SK-N-SH (cell line): ENCODE measurements around the gene ARMC7. TPM values are rescaled to one million over a fixed set of nuclear protein-coding genes. Genes with fewer than 3 reads are reported as not detected.

Experiments used
- CTCF ChIA-PET: fragments of 300-600, 350-600 bp; formaldehyde crosslinking; extraction: SDS; loops from one replicate; lab custom pipeline; 2021; lab: Yijun Ruan, JAX
- POLR2A ChIA-PET: fragments of 350-600 bp; sonication (Branson Sonifier 250); formaldehyde crosslinking; extraction: SDS; loops from one replicate; lab custom pipeline; 2020; ENCODE audit warnings: antibody characterized with exemption, inconsistent platforms; lab: Yijun Ruan, JAX
- DNase-seq: peaks from one replicate; pipeline ENCODE4 v3.0.0; 2012
- H2AFZ ChIP-seq: fragments of 200-600 bp; sonication (generic); 2 replicates; pipeline ENCODE4 v1.8.1; 2016; ENCODE audit warnings: antibody characterized with exemption, mild to moderate bottlenecking, low read depth
- H3F3A ChIP-seq: fragments of 200-600 bp; sonication (generic); replicated peaks from 2 replicates; pipeline ENCODE3; 2016; ENCODE audit warnings: antibody characterized with exemption, mild to moderate bottlenecking; ENCODE audit not compliant: insufficient read depth
- H3K27ac ChIP-seq, 2 experiments: fragments of 200-500 bp in 1 of 2; fragments of 200-600 bp in 1 of 2; sonication (Bioruptor generic) in 1 of 2; sonication (generic), shearing (Covaris generic) in 1 of 2; 2 replicates each; pipeline versions ENCODE4 v1.5.1 to v1.6.1; 2014 to 2016; ENCODE audit warnings: low read depth in 2 of 2, inconsistent platforms in 1 of 2, low read length in 1 of 2, mild to moderate bottlenecking in 1 of 2, mixed read lengths in 1 of 2
- H3K27me3 ChIP-seq: fragments of 200-600 bp; sonication (generic), shearing (Covaris generic); 2 replicates; pipeline ENCODE4 v1.6.1; 2016; ENCODE audit warnings: mixed run types; ENCODE audit not compliant: insufficient read depth
- H3K36me3 ChIP-seq, 2 experiments: fragments of 200-500 bp in 1 of 2; fragments of 200-600 bp in 1 of 2; sonication (Bioruptor generic) in 1 of 2; sonication (generic) in 1 of 2; replicated peaks in 1 of 2; 2 replicates each; pipeline versions ENCODE3 to v1.5.1; 2014 to 2016; ENCODE audit warnings: low read length in 1 of 2, mild to moderate bottlenecking in 1 of 2; ENCODE audit not compliant: insufficient read depth in 2 of 2, control insufficient read depth in 1 of 2
- H3K4me1 ChIP-seq, 2 experiments: fragments of 200-500 bp in 1 of 2; fragments of 200-600 bp in 1 of 2; sonication (Bioruptor generic) in 1 of 2; sonication (generic), shearing (Covaris generic) in 1 of 2; 2 replicates each; pipeline versions ENCODE4 v1.5.1 to v1.6.1; 2014 to 2016; ENCODE audit warnings: low read depth in 1 of 2, low read length in 1 of 2, mixed run types in 1 of 2; ENCODE audit not compliant: insufficient read depth in 2 of 2, control insufficient read depth in 1 of 2
- H3K4me2 ChIP-seq: fragments of 200-600 bp; sonication (generic), shearing (Covaris generic); 2 replicates; pipeline ENCODE4 v1.6.1; 2017; ENCODE audit warnings: mixed run types
- H3K4me3 ChIP-seq, 2 experiments: fragments of 200-500 bp in 1 of 2; fragments of 200-600 bp in 1 of 2; sonication (Bioruptor generic) in 1 of 2; sonication (generic), shearing (Covaris generic) in 1 of 2; 2 replicates each; pipeline versions ENCODE4 v1.5.1 to v1.8.1; 2014 to 2016; ENCODE audit warnings: low read depth in 2 of 2, inconsistent platforms in 1 of 2, low read length in 1 of 2, mild to moderate bottlenecking in 1 of 2, mixed read lengths in 1 of 2, moderate library complexity in 1 of 2
- H3K79me2 ChIP-seq: fragments of 200-600 bp; sonication (generic); 2 replicates; pipeline ENCODE4 v1.8.1; 2017; ENCODE audit warnings: mild to moderate bottlenecking; ENCODE audit not compliant: insufficient read depth
- H3K9ac ChIP-seq: fragments of 200-600 bp; sonication (generic); 2 replicates; pipeline ENCODE4 v1.6.1; 2017; ENCODE audit warnings: mixed run types
- H3K9me2 ChIP-seq: fragments of 200-600 bp; sonication (generic); 2 replicates; pipeline ENCODE4 v1.6.1; 2017; ENCODE audit warnings: mixed run types
- H3K9me3 ChIP-seq: fragments of 200-600 bp; sonication (generic); 2 replicates; pipeline ENCODE4 v1.6.1; 2017; ENCODE audit warnings: mixed run types, mild to moderate bottlenecking, moderate library complexity
- H4K20me1 ChIP-seq: fragments of 200-600 bp; sonication (generic); 2 replicates; pipeline ENCODE4 v1.6.1; 2017; ENCODE audit warnings: mild to moderate bottlenecking, mixed run types; ENCODE audit not compliant: insufficient read depth
- EP300 ChIP-seq, 2 experiments: IDR thresholded peaks; 2 replicates each; pipeline versions ENCODE4 v1.4.0 to v1.6.1; 2012; ENCODE audit warnings: borderline replicate concordance in 1 of 2, low read depth in 1 of 2, low read length in 1 of 2
- EZH2phosphoT487 ChIP-seq: fragments of 200-600 bp; sonication (generic); IDR thresholded peaks from 2 replicates; pipeline ENCODE4 v1.6.1; 2017; ENCODE audit warnings: low read depth, mixed run types, mild to moderate bottlenecking, antibody characterized with exemption, moderate library complexity, borderline replicate concordance
- FOSL2 ChIP-seq: IDR thresholded peaks from 2 replicates; pipeline ENCODE4 v1.4.0; 2012; ENCODE audit warnings: low read depth, mild to moderate bottlenecking, moderate library complexity, borderline replicate concordance
- MXI1 ChIP-seq: IDR thresholded peaks from 2 replicates; pipeline ENCODE4 v1.6.1; 2012; ENCODE audit warnings: mild to moderate bottlenecking, low read depth, low read length, improper control_type of control experiment
- NFIC ChIP-seq: IDR thresholded peaks from 2 replicates; pipeline ENCODE4 v1.4.0; 2012; ENCODE audit warnings: borderline replicate concordance
- POLR2AphosphoS5 ChIP-seq: IDR thresholded peaks from 2 replicates; pipeline ENCODE4 v1.6.1; 2012; ENCODE audit warnings: low read depth, low read length
- RCOR1 ChIP-seq: fragments of 150-350 bp; IDR thresholded peaks from 2 replicates; pipeline ENCODE4 v1.6.1; 2017; ENCODE audit warnings: antibody characterized with exemption, low read length
- REST ChIP-seq: IDR thresholded peaks from 2 replicates; pipeline ENCODE4 v1.6.1; 2012; ENCODE audit warnings: mild to moderate bottlenecking, low read depth, low read length, moderate library complexity
- WGBS: methylation state at CpG from one replicate; pipeline ENCODE4 v1.1.6; 2017; ENCODE audit warnings: low lambda C conversion rate; 5-methylcytosine and 5-hydroxymethylcytosine counted together
- polyA plus RNA-seq, 3 experiments: library from polyadenylated mRNA; depleted of rRNA; stranded (reverse); fragments of >200 nt; gene quantifications; 2 replicates each; pipeline ENCODE4 v1.2.3, GENCODE V29; 2012
- TF ChIP-seq, protein P1 (sequence below): fragments of 200-600 bp; sonication (generic); IDR thresholded peaks from 2 replicates; pipeline ENCODE4 v1.6.1; 2017; ENCODE audit warnings: antibody characterized with exemption, mild to moderate bottlenecking, moderate library complexity

Gene ARMC7
- polyA plus RNA-seq, 1 of the 3 experiments (the other 2 are of a cell fraction) = 10.8 TPM

GRCh38 chr17:75146592-75146991 lies 36.8 kb downstream of the ARMC7 start:
- POLR2A ChIA-PET = no interaction called here
- no peak overlapping the region for H3K9ac ChIP-seq
- no peak for DNase-seq
- H3K9me3 ChIP-seq = no peaks in the 10 kb centered on the region
- H3K4me1 ChIP-seq = no peaks in the 10 kb centered on the region; a peak in 2 of 4 replicates
- H3K4me3 ChIP-seq = no peak overlapping the region
- H3K36me3 ChIP-seq = peaks cover 53 to 72% of the 10 kb centered on the region in 2 experiments
- no peaks in the 10 kb centered on the region for H3K9me2 ChIP-seq
- H3F3A ChIP-seq = peaks cover 46% of the 10 kb centered on the region
- no peaks in the 10 kb centered on the region for H3K27me3 ChIP-seq
- H3K4me2 ChIP-seq = no peak overlapping the region
- H3K27ac ChIP-seq = no peak overlapping the region
- CTCF ChIA-PET = interaction anchor here (2.1 to 2.7 kb wide), 2 partner anchors 16 to 32 kb away, joined by 8 to 16 read pairs; partner anchors contain the start of gene NT5C
- TF ChIP-seq NFIC = no peak
- TF ChIP-seq POLR2AphosphoS5 = peak; percentile 10; the same call in 1 of the 2 replicates
- TF ChIP-seq FOSL2 = no peak
- no peak for TF ChIP-seq REST
- TF ChIP-seq, protein P1, sequence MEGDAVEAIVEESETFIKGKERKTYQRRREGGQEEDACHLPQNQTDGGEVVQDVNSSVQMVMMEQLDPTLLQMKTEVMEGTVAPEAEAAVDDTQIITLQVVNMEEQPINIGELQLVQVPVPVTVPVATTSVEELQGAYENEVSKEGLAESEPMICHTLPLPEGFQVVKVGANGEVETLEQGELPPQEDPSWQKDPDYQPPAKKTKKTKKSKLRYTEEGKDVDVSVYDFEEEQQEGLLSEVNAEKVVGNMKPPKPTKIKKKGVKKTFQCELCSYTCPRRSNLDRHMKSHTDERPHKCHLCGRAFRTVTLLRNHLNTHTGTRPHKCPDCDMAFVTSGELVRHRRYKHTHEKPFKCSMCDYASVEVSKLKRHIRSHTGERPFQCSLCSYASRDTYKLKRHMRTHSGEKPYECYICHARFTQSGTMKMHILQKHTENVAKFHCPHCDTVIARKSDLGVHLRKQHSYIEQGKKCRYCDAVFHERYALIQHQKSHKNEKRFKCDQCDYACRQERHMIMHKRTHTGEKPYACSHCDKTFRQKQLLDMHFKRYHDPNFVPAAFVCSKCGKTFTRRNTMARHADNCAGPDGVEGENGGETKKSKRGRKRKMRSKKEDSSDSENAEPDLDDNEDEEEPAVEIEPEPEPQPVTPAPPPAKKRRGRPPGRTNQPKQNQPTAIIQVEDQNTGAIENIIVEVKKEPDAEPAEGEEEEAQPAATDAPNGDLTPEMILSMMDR = no peak
- 87% methylated on average over 3 of the region's 3 CpGs for WGBS
- peaks cover 96% of the 10 kb centered on the region for H3K79me2 ChIP-seq
- no peak overlapping the region for H2AFZ ChIP-seq
- H4K20me1 ChIP-seq = peaks cover 53% of the 10 kb centered on the region

DNA sequence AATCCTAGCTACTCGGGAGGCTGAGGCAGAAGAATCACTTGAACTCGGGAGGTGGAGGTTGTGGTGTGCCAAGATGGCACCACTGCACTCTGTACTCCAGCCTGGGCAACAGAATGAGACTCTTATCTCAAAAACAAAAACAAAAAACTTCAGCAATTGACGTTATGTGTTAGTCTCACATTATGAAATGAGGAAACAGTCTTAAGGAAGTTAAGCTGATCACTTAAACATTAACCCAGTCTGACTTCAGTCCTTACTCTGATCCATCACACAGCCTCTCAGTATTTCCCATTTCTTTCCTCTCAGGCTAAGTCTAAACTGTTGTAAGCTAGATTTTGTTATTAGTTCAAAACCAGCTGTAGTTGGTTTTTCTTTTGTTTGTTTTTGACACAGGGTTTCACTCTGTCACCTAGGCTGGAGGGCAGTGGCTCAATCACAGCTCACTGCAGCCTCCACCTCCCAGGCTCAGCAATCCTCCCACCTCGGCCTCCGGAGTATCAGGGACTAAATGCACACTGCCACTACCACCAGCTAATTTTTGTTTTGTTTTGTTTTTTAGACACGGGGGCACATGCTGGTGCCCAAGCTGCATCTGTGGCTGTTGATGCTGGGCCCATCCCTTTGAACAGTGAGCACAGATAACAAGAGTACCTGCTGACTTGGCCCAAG lies 38.2 kb downstream of the ARMC7 start:
- no peak for DNase-seq
- peaks cover 53% of the 10 kb centered on the region for H4K20me1 ChIP-seq
- H3K36me3 ChIP-seq = peaks cover 47 to 61% of the 10 kb centered on the region in 2 experiments
- CTCF ChIA-PET = interaction anchor here (0.7 to 3.3 kb wide), 7 partner anchors 9 to 100 kb away, joined by 3 to 25 read pairs (median 4); partner anchors contain the start of gene NT5C
- 82% methylated on average over 6 of the region's 6 CpGs for WGBS
- H2AFZ ChIP-seq = no peak overlapping the region
- no peak overlapping the region for H3K9ac ChIP-seq
- H3K4me3 ChIP-seq = no peak overlapping the region
- H3K27me3 ChIP-seq = no peaks in the 10 kb centered on the region
- peaks cover 39% of the 10 kb centered on the region for H3F3A ChIP-seq
- TF ChIP-seq EP300 (IDR thresholded peaks at IDR 0.05; ENCODE audit: borderline replicate concordance in 1 of 2, low read depth in 1 of 2, low read length in 1 of 2) (no peak), MXI1 (no peak), EZH2phosphoT487 (no peak), RCOR1 (no peak), POLR2AphosphoS5 (no peak)
- TF ChIP-seq, all 33 proteins: peak for 0
- Histone ChIP-seq H3K9me2 (no peaks in the 10 kb centered on the region), H3K9me3 (no peaks in the 10 kb centered on the region), H3K4me1 (no peaks in the 10 kb centered on the region; a peak in 2 of 4 replicates), H3K27ac (no peak overlapping the region), H3K4me2 (no peak overlapping the region), H3K79me2 (peaks cover 99% of the 10 kb centered on the region)
- POLR2A ChIA-PET = interaction anchor here (0.8 kb wide), 1 partner anchor 16 kb away, joined by 3 read pairs; the partner anchor contains the start of gene NT5C
